AG04449 (cell line): ENCODE data around the gene TRABD2B.

Experiments
- CTCF ChIA-PET: fragments of 350-600 bp; formaldehyde crosslinking; extraction: SDS; loops from one replicate; lab custom pipeline; 2021; ENCODE audit warnings: antibody characterized with exemption; lab: Yijun Ruan, JAX
- POLR2A ChIA-PET: fragments of 400-600, 350-600 bp; formaldehyde crosslinking; extraction: SDS; loops from one replicate; lab custom pipeline; 2020; ENCODE audit warnings: antibody characterized with exemption, inconsistent platforms; lab: Yijun Ruan, JAX
- DNase-seq: peaks from one replicate; pipeline ENCODE4 v3.0.0-alpha.2; 2010; ENCODE audit warnings: low read depth, low spot score
- H3K4me3 ChIP-seq: 2 replicates; pipeline ENCODE4 v1.5.1; 2011; ENCODE audit warnings: low read depth, mild to moderate bottlenecking, control low read depth, low read length
- TF ChIP-seq, protein P1 (sequence below): IDR thresholded peaks from one replicate; pipeline ENCODE4 v1.5.1; 2011; ENCODE audit warnings: mild to moderate bottlenecking, moderate library complexity, low read length, control low read depth, inconsistent platforms; ENCODE audit not compliant: insufficient read depth; ENCODE audit errors: missing control alignments

The TRABD2B gene

GRCh38 chr1:48030211-48030610, 33.0 kb upstream of the TRABD2B start:
- TF ChIP-seq, protein P1, sequence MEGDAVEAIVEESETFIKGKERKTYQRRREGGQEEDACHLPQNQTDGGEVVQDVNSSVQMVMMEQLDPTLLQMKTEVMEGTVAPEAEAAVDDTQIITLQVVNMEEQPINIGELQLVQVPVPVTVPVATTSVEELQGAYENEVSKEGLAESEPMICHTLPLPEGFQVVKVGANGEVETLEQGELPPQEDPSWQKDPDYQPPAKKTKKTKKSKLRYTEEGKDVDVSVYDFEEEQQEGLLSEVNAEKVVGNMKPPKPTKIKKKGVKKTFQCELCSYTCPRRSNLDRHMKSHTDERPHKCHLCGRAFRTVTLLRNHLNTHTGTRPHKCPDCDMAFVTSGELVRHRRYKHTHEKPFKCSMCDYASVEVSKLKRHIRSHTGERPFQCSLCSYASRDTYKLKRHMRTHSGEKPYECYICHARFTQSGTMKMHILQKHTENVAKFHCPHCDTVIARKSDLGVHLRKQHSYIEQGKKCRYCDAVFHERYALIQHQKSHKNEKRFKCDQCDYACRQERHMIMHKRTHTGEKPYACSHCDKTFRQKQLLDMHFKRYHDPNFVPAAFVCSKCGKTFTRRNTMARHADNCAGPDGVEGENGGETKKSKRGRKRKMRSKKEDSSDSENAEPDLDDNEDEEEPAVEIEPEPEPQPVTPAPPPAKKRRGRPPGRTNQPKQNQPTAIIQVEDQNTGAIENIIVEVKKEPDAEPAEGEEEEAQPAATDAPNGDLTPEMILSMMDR = no peak
- no peak overlapping the region for H3K4me3 ChIP-seq
- ChIA-PET CTCF (no interaction called here), POLR2A (no interaction called here)
- DNase-seq = no peak

GRCh38 chr1:48028218-48029069, 31.3 kb upstream of the TRABD2B start:
- TF ChIP-seq, protein P1 = no peak
- H3K4me3 ChIP-seq = no peak overlapping the region
- POLR2A ChIA-PET = no interaction called here
- CTCF ChIA-PET = no interaction called here
- no peak for DNase-seq

DNA sequence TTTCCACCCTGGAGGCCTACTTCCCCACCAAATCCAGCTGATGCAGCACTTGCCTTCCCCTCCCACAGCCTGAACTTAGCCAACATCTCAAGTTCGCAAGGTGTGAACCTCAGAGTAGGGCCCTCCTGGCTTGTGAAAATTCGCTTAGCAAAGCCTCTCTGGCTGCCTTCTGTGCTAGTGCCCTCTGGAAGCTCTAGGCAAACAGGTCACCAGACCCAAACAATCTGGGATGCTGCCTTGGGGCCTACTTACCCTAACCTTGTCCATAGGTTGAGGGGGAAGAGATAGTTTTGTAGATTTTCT, 30.3 kb upstream of the TRABD2B start:
- TF ChIP-seq, protein P1 = no peak
- CTCF ChIA-PET = no interaction called here
- POLR2A ChIA-PET = no interaction called here
- no peak for DNase-seq
- no peak overlapping the region for H3K4me3 ChIP-seq

DNA sequence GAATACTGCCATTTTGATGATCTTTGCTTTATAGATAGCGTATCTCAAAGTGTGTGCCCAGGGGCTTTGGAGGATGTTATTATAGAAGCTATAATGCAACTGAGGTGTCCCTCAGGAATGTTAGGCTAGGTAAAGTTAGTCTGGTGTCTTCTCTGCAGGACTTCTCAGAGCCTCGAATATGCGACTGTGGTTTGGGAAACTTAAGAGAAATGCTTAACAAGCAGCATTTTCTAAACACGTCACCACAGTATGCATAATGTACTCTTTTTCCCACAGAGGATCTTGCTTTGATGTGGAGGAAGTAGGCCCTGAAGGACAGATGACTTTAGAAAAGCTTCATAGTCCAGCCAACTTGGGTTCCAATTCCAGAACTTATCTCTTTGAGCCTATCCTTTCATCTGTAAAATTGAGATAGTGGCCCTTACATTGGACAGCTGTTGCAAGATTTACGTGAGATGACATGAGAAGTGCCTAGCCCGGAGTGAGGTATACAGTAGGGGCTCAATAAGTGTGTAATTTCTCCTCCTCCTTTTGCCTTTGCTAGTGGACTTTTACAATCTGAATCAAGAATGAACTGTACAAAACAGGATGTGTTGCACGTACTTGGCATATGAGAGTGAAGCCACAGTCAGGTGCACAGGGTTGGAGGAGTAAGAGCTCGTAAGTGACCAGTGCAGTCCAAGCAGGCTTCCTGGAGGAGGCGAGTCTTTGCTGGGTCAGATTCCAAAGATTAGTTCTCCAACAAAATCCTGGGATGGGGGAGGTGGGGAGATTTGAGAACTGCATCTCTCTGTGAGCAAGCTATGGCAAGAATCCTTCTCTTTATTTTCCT, 29.7 kb upstream of the TRABD2B start:
- TF ChIP-seq, protein P1 = no peak
- CTCF ChIA-PET = no interaction called here
- POLR2A ChIA-PET = no interaction called here
- no peak for DNase-seq
- no peak overlapping the region for H3K4me3 ChIP-seq

GRCh38 chr1:48026275-48026674, 29.1 kb upstream of the TRABD2B start:
- DNase-seq = no peak

More at GRCh38 chr1:48026275-48026674, 29.1 kb upstream of the TRABD2B start:
- ChIA-PET CTCF (no interaction called here), POLR2A (no interaction called here)
- no peak overlapping the region for H3K4me3 ChIP-seq
- TF ChIP-seq, protein P1 = no peak
